GM12878 (cell line): Measurements from ENCODE around the gene SARDH. TPM values are rescaled to one million over a fixed set of nuclear protein-coding genes. Genes with fewer than 3 reads are reported as not detected.

Experiments
- ATAC-seq: fragments of 200-7000 bp; cut with Tn5 transposase; 3 replicates; pipeline ENCODE4 v1.9.1; 2020; ENCODE audit warnings: mild to moderate bottlenecking, moderate library complexity
- BruUV-seq: library from RNA; stranded (reverse); fragments of 400-500 nt; replicated peaks from 2 replicates; lab custom pipeline; 2021; lab: Mats Ljungman, UMichigan
- CTCF ChIA-PET: fragments of 300-600 bp; sonication (Branson Sonifier 250); formaldehyde crosslinking; extraction: SDS; loops from one replicate; lab custom pipeline; 2021; ENCODE audit warnings: inconsistent platforms; lab: Yijun Ruan, JAX
- POLR2A ChIA-PET: fragments of 350-600 bp; formaldehyde crosslinking; extraction: SDS; loops from one replicate; lab custom pipeline; 2021; ENCODE audit warnings: inconsistent platforms; lab: Charles Lee
- RAD21 ChIA-PET: fragments of 300-600 bp; sonication (Branson Sonifier 250); formaldehyde crosslinking; loops from one replicate; lab custom pipeline; 2023; ENCODE audit warnings: antibody characterized with exemption; ENCODE audit not compliant: unreplicated experiment; lab: Charles Lee
- SMC1A ChIA-PET: fragments of 300-600 bp; sonication (Branson Sonifier 250); formaldehyde crosslinking; loops from one replicate; lab custom pipeline; 2023; ENCODE audit not compliant: unreplicated experiment, uncharacterized antibody; lab: Charles Lee
- DNase-seq: peaks from one replicate; pipeline ENCODE4 v3.0.0-alpha.2; 2011; ENCODE audit warnings: low read depth, low spot score
- FAIRE-seq: peaks from 3 replicates; lab custom pipeline; 2011; peaks lifted over from hg19 to GRCh38; lab: Jason Lieb, UNC
- H2AFZ ChIP-seq: 2 replicates; pipeline ENCODE4 v1.6.0; 2011; ENCODE audit warnings: low read depth, low read length, control low read depth; ENCODE audit not compliant: control insufficient read depth
- H3K27ac ChIP-seq: 2 replicates; pipeline ENCODE4 v1.5.1; 2011; ENCODE audit warnings: control low read depth; ENCODE audit not compliant: control insufficient read depth, insufficient read depth
- H3K27me3 ChIP-seq, 2 experiments: replicated peaks in 1 of 2; 2 replicates each; pipeline versions ENCODE4 v1.6.0 to v1.6.1; 2011; ENCODE audit warnings: low read length in 1 of 2; ENCODE audit not compliant: control insufficient read depth in 2 of 2, insufficient read depth in 2 of 2
- H3K36me3 ChIP-seq, 2 experiments: 2 replicates each; pipeline ENCODE4 v1.5.1; 2011; ENCODE audit warnings: low read length in 1 of 2; ENCODE audit not compliant: control insufficient read depth in 2 of 2, insufficient read depth in 2 of 2
- H3K4me1 ChIP-seq: 2 replicates; pipeline ENCODE4 v1.6.1; 2011; ENCODE audit warnings: mild to moderate bottlenecking, low read length, moderate library complexity, mixed read lengths; ENCODE audit not compliant: control insufficient read depth, insufficient read depth
- H3K4me2 ChIP-seq: 2 replicates; pipeline ENCODE4 v1.6.0; 2011; ENCODE audit warnings: control low read depth; ENCODE audit not compliant: control insufficient read depth, insufficient read depth
- H3K4me3 ChIP-seq: fragments of 200-600 bp; sonication (generic); 2 replicates; pipeline ENCODE4 v1.5.1; 2016
- H3K79me2 ChIP-seq: 2 replicates; pipeline ENCODE4 v1.6.0; 2011; ENCODE audit warnings: low read length; ENCODE audit not compliant: control insufficient read depth, insufficient read depth
- H3K9ac ChIP-seq: 2 replicates; pipeline ENCODE4 v1.8.0; 2011; ENCODE audit warnings: low read length, control low read depth, mixed read lengths; ENCODE audit not compliant: control insufficient read depth, insufficient read depth
- H3K9me3 ChIP-seq: replicated peaks from 3 replicates; pipeline ENCODE4 v1.5.1; 2011; ENCODE audit warnings: mild to moderate bottlenecking, low read length; ENCODE audit not compliant: control insufficient read depth, insufficient read depth
- H4K20me1 ChIP-seq: 2 replicates; pipeline ENCODE4 v1.6.0; 2011; ENCODE audit not compliant: control insufficient read depth, insufficient read depth
- NFIC ChIP-seq: IDR thresholded peaks from 2 replicates; pipeline ENCODE4 v1.6.1; 2012; ENCODE audit warnings: low read depth, mild to moderate bottlenecking, inconsistent platforms, low read length, moderate library complexity
- SREBF2 ChIP-seq: IDR thresholded peaks from 2 replicates; pipeline ENCODE4 v1.6.1; 2012; ENCODE audit warnings: mild to moderate bottlenecking, low read length
- TCF7 ChIP-seq: IDR thresholded peaks from 2 replicates; pipeline ENCODE4 v1.6.1; 2014; ENCODE audit warnings: antibody characterized with exemption, borderline replicate concordance
- USF2 ChIP-seq: IDR thresholded peaks from 2 replicates; pipeline ENCODE4 v1.6.1; 2011; ENCODE audit warnings: low read depth, low read length, improper control_type of control experiment, borderline replicate concordance
- WGBS: methylation state at CpG from one replicate; pipeline ENCODE4 v1.1.6; 2016; ENCODE audit warnings: low lambda C conversion rate; ENCODE audit not compliant: insufficient replicate concordance, insufficient coverage; ENCODE audit errors: missing lambda C conversion rate; 5-methylcytosine and 5-hydroxymethylcytosine counted together
- in situ Hi-C: fragments of 300-500 bp; cut with MboI; formaldehyde crosslinking; loops from 9 replicates; pipeline ENCODE4 v1.14.3; 2018; ENCODE audit warnings: mixed read lengths
- intact Hi-C: fragments of 100-400 bp; cut with micrococcal nuclease; formaldehyde crosslinking; loops from one replicate; pipeline ENCODE4 v1.14.2; 2022; ENCODE audit not compliant: unreplicated experiment
- polyA plus RNA-seq, 11 experiments: library from polyadenylated mRNA; depleted of rRNA in 4 of 11; unstranded in 6 of 11; stranded (reverse) in 5 of 11; fragments of >200 nt; fragmentation: Nextera tagmentation in 4 of 11; fragmentation: Illumina TruSeq in 1 of 11; extraction: Ambion mirVana in 4 of 11; extraction: Trizol in 1 of 11; gene quantifications; 1 replicate in 1 of 11; 2 replicates in 10 of 11; pipeline versions ENCODE4 v1.2.1 to v1.2.3, GENCODE V29; 2011 to 2016; ENCODE audit warnings: inconsistent platforms in 2 of 11, missing spikeins in 2 of 11, low read depth in 1 of 11
- total RNA-seq, 4 experiments: library from RNA; depleted of rRNA in 3 of 4; stranded (reverse); fragments of >200 nt in 3 of 4; fragmentation: Illumina TruSeq in 1 of 4; extraction: Trizol in 1 of 4; gene quantifications; 2 replicates each; pipeline versions ENCODE4 v1.2.1 to v1.2.3, GENCODE V29; 2013 to 2021

SARDH gene
- total and polyA plus RNA-seq, 10 of the 15 experiments (the other 5 are each of a cell fraction or from before 2014, with no cell fraction given), result 0.03 to 0.15 (median 0.10) TPM; not detected in 6

GRCh38 chr9:133709691-133710571 is 28.2 kb downstream of the SARDH start:
- no peaks in the 10 kb centered on the region for H4K20me1 ChIP-seq
- in situ Hi-C loops, result no loop called here

More at GRCh38 chr9:133709691-133710571, 28.2 kb downstream of the SARDH start:
- ChIA-PET SMC1A (no interaction called here), POLR2A (no interaction called here), CTCF (interaction anchor here (1.6 kb wide), 1 partner anchor 26 kb away, joined by 6 read pairs; no protein-coding TSS in a partner anchor), RAD21 (no interaction called here)
- Histone ChIP-seq H3K36me3 (no peaks in the 10 kb centered on the region), H3K27me3 (peaks cover 0 to 3% of the 10 kb centered on the region in 2 experiments; a peak in 3 of 4 replicates), H3K4me1 (peaks cover 4% of the 10 kb centered on the region), H3K4me3 (no peak overlapping the region), H3K9ac (no peak overlapping the region), H2AFZ (no peak overlapping the region), H3K9me3 (no peaks in the 10 kb centered on the region)
- intact Hi-C loops, result no loop called here
- no TSS peak for BruUV-seq
- FAIRE-seq (no peak), DNase-seq (no peak)
- TF ChIP-seq NFIC (no peak), TCF7 (no peak), SREBF2 (no peak), USF2 (no peak)
- TF ChIP-seq, all 136 proteins: peak for 0
- 46% methylated on average over 30 of the region's 32 CpGs for WGBS
- ATAC-seq, result no peak
- H3K4me2 ChIP-seq, result no peak overlapping the region
- H3K27ac ChIP-seq, result no peak overlapping the region
- no peaks in the 10 kb centered on the region for H3K79me2 ChIP-seq
